Kidney tubule cell (primary cell): ENCODE results near the gene TTYH3.

Source experiments
- DNase-seq: peaks from one replicate; pipeline ENCODE4 v3.0.0-alpha.2; 2018; ENCODE audit warnings: low spot score

Gene TTYH3

GRCh38 chr7:2708547-2709310, 76.9 kb downstream of the TTYH3 start:
- no peak for DNase-seq

- peak; percentile 64 for DNase-seq
These were observed 77.9 kb downstream of the TTYH3 start for GRCh38 chr7:2709553-2710285.

- no peak for DNase-seq
These were observed 78.5 kb downstream of the TTYH3 start for GRCh38 chr7:2710286-2710655.

GRCh38 chr7:2710901-2711551, 79.2 kb downstream of the TTYH3 start:
- DNase-seq, result peak; percentile 13

GRCh38 chr7:2711895-2712675, 80.3 kb downstream of the TTYH3 start:
- no peak for DNase-seq

- no peak for DNase-seq
These were observed 81.6 kb downstream of the TTYH3 start for GRCh38 chr7:2713370-2713769.

GRCh38 chr7:2713978-2714377, 82.2 kb downstream of the TTYH3 start:
- no peak for DNase-seq
